GM21576 (cell line): ENCODE results near the gene CDCA7L.

Experiments
- ATAC-seq: cut with Tn5 transposase; IDR thresholded peaks from one replicate; pipeline ENCODE4 v1.9.1; 2021; ENCODE audit warnings: mild to moderate bottlenecking, moderate library complexity; ENCODE audit not compliant: unreplicated experiment

Gene CDCA7L, protein sequence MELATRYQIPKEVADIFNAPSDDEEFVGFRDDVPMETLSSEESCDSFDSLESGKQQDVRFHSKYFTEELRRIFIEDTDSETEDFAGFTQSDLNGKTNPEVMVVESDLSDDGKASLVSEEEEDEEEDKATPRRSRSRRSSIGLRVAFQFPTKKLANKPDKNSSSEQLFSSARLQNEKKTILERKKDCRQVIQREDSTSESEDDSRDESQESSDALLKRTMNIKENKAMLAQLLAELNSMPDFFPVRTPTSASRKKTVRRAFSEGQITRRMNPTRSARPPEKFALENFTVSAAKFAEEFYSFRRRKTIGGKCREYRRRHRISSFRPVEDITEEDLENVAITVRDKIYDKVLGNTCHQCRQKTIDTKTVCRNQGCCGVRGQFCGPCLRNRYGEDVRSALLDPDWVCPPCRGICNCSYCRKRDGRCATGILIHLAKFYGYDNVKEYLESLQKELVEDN

DNA sequence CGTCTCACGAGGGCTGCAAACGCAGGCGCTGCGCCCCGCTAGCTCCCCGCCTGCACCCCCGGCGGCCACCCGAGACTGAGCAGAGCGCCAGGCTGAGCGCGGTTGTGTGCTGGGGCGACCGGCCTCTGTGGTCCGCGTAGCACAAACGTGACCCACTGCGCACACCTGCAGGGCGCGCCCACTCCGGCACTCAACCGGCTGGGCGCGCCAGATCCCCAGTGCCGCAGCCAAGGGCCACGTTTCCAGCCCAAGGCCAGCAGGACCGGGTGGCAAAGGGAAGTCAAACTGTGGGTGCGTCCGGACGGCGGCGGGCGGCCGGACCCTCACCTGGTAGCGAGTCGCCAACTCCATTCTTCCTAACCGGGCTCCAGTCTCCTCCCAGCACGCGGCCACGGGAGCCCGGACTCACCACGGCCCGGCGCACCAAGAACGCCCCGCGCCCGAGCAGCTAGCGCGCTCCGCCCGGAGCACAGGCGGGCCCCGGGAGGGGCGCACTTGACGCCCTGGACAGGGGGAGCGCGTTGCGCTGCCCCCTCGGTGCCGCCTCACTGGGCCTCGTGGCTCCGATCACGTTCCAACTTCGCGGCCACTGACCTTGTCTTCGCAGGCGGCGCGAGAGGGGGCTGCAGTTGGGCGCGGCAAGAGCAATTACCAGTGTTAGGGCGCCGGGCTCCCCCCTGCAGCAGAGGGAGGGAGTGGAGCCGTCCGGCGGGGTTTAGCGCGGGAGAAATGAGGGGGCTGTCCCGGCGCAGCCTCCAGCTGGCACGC is at the start of gene CDCA7L:
Gene CDCA7L, minus strand, starts transcription at position 446 of the 768 bp plus-strand sequence. Its CDS starts 95 bp downstream, at position 351.
- peak; percentile 80 for ATAC-seq

- no peak for ATAC-seq
These were observed 40.4 kb upstream of the CDCA7L start for GRCh38 chr7:21986096-21986495.

GRCh38 chr7:21984042-21984441 is 38.3 kb upstream of the CDCA7L start:
- no peak for ATAC-seq

DNA sequence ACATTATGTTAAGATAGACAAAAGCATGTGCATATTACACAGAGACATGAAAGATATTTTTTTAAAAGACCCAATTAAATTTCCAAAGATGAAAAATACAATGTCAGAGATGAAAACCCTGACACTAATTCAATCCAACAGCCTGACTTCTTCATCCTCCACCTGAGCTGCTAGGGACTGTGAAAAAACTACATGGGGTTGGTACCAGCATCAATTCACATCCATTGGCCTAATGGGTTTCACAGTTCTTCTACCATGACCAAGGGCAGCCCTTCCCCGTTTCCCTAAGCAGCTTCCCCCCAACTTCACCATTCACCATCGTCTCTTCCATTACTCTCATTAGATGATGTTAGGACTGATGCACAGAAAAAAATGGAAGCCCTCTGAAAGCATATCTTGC is 37.4 kb upstream of the CDCA7L start:
- ATAC-seq, result no peak

- no peak for ATAC-seq
These were observed 35.8 kb upstream of the CDCA7L start for GRCh38 chr7:21981524-21981923.

- no peak for ATAC-seq
These were observed 35.3 kb upstream of the CDCA7L start for GRCh38 chr7:21980926-21981500.

GRCh38 chr7:21972397-21972784 is 26.7 kb upstream of the CDCA7L start:
- no peak for ATAC-seq

- no peak for ATAC-seq
These were observed 26.2 kb upstream of the CDCA7L start for GRCh38 chr7:21971780-21972396.

DNA sequence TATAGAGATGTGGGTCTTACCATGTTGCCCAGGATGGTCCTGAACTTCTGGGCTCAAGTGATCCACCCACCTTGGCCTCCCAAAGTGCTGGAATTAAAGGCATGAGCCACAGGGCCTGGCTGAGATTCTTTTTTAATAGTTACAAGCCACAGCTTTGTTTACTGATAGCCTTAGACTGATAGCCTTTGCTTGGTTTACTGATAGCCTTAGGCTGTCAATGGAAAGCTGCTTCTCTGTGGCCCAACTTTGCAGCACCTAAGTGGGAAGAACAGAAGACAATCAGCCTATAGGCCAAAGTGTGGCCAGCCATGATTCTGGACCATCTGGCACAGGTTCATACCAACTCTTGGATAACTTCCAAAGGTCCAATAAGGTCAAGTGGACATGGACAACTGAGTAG is 24.1 kb upstream of the CDCA7L start:
- ATAC-seq, result no peak

- ATAC-seq, result no peak
These were observed 21.9 kb upstream of the CDCA7L start for GRCh38 chr7:21967598-21968003.

DNA sequence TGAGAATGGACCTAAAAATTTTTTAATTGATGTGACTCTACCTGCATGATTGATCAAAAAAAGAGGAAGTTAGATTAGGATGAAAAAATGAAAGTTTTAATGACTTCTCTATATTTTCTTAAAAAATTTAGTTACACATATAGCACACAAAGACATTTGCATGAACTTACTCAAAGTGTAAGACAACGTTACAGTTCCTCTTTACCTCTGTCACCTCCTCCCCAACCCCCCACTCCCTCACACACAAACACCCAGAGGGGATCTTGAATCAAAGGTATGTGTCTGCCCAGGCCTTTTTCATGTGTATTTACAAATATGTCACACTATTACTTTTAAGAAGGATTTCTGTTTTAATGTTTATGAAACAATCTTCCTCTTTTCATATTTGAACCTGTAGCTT is 20.6 kb upstream of the CDCA7L start:
- ATAC-seq, result peak; percentile 90

- ATAC-seq, result no peak
These were observed 19.6 kb upstream of the CDCA7L start for GRCh38 chr7:21965291-21965690.

GRCh38 chr7:21962677-21963076 is 17.0 kb upstream of the CDCA7L start:
- ATAC-seq, result no peak

DNA sequence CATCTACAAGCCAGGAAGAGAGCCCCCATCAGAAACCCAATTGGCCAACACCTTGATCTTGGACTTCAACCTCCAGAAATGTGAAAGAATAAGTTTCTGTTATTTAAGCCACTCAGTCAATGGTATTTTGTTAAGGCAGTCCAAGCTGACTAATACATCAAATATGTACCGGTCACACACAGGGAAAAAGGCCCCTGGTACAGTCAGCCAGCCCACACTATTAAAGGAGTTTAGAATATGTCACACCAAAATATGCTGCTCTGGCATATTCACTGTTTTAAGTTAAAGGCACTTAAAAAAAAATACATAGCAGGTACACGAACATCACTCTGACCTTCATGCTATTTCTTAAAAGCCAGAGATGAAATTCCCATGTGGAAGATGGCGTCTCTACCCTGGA is 15.2 kb upstream of the CDCA7L start:
- no peak for ATAC-seq

DNA sequence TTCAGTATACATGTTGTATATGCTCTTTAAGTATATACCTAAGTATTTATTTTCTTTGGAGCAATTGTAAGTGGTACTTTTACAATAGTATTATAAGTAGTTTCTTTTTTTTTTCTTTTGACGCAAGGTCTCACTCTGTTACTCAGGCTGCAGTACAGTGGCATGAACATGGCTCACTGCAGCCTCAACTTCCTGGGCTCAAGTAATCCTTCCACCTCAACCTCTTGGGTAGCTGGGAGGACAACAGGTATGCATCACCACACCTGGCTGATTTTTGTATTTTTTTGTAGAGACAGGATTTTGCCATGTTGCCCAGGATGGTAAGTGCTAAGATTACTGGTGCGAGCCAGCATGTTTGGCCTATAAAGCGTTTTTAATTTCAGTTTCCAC is 13.7 kb upstream of the CDCA7L start:
- ATAC-seq, result no peak

DNA sequence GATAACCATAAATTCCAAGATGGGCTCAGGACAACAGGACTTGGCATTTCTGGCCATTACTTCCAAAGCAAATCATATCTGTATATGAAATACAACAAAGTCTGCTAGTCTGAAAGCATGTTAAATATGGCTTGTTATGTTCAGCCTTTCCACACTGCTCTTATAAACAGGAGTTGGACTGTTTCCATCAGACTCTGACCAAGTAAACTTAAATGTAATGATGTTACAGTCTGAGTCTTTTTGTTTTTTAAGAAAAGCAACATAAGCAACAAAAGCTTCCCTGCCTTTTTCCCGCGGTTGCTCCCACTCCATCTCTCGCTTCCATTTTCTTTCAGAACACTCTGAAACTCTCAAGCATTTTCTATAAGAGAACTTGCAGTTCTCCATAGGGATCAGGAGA is 8.1 kb upstream of the CDCA7L start:
- ATAC-seq, result no peak

- ATAC-seq, result no peak
These were observed 3.3 kb upstream of the CDCA7L start for GRCh38 chr7:21948887-21949540.

GRCh38 chr7:21948364-21948763 is 2.7 kb upstream of the CDCA7L start:
- ATAC-seq, result no peak

- no peak for ATAC-seq
These were observed 2.2 kb upstream of the CDCA7L start for GRCh38 chr7:21947946-21948345.

GRCh38 chr7:21947056-21947455 is 1.4 kb upstream of the CDCA7L start:
- no peak for ATAC-seq

GRCh38 chr7:21946222-21946709 is 567 bp upstream of the CDCA7L start:
- no peak for ATAC-seq
